Uterus (tissue), 2 donors: ENCODE results near the gene EFNA1.
"Not testable (repeated sequence)": the region's sequence is repeated elsewhere in the genome, so short reads cannot be mapped to it uniquely, and the experiment has no call there.

Experiments used
- CTCF ChIP-seq, 4 experiments: fragments of 200-600 bp in 2 of 4; fragments of 450-650 bp in 2 of 4; sonication (generic) in 2 of 4; IDR thresholded peaks; one replicate each; pipeline ENCODE4 v1.5.1; 2016 to 2019; ENCODE audit warnings: antibody characterized with exemption in 4 of 4, mild to moderate bottlenecking in 2 of 4, moderate library complexity in 1 of 4
- POLR2A ChIP-seq, 2 donors: fragments of 450-650 bp; IDR thresholded peaks; one replicate each; pipeline ENCODE4 v1.6.1; 2016; ENCODE audit warnings: antibody characterized with exemption in 2 of 2, mild to moderate bottlenecking in 1 of 2, moderate library complexity in 1 of 2

- not testable (repeated sequence) for TF ChIP-seq CTCF, POLR2A (IDR thresholded peaks at IDR 0.05)
Observed at GRCh38 chr1:155168105-155168445, 40.4 kb downstream of the EFNA1 start.
